WERI-Rb-1 (cell line): ENCODE results near the gene IL4R.

Experiments
- DNase-seq: peaks from one replicate; pipeline ENCODE4 v3.0.0-alpha.2; 2020
- H3K27ac ChIP-seq: fragments of 250-450 bp; sonication (Bioruptor Pico); 2 replicates; pipeline ENCODE4 v1.5.1; 2020; ENCODE audit warnings: mild to moderate bottlenecking, moderate library complexity
- H3K27me3 ChIP-seq: fragments of 250-450 bp; sonication (Bioruptor Pico); 2 replicates; pipeline ENCODE4 v1.5.1; 2021; ENCODE audit warnings: mild to moderate bottlenecking, low read depth, moderate library complexity; ENCODE audit not compliant: insufficient read depth, severe bottlenecking
- H3K36me3 ChIP-seq: fragments of 250-450 bp; sonication (Bioruptor Pico); 2 replicates; pipeline ENCODE4 v1.5.1; 2020; ENCODE audit warnings: mild to moderate bottlenecking, moderate library complexity
- H3K4me3 ChIP-seq: 2 replicates; pipeline ENCODE4 v1.5.1; 2011; ENCODE audit warnings: low read depth, mild to moderate bottlenecking, control low read depth, low read length
- H3K9me3 ChIP-seq: fragments of 250-450 bp; sonication (Bioruptor Pico); 2 replicates; pipeline ENCODE4 v1.5.1; 2021; ENCODE audit warnings: mild to moderate bottlenecking, moderate library complexity; ENCODE audit not compliant: severe bottlenecking
- TF ChIP-seq, protein P1 (sequence below): IDR thresholded peaks from 2 replicates; pipeline ENCODE4 v1.5.1; 2011; ENCODE audit warnings: low read depth, mild to moderate bottlenecking, control low read depth, inconsistent platforms, low read length

Gene IL4R

GRCh38 chr16:27314986-27315332 lies 1.2 kb downstream of the IL4R start:
- no peaks in the 10 kb centered on the region for H3K27me3 ChIP-seq
- no peaks in the 10 kb centered on the region for H3K9me3 ChIP-seq
- DNase-seq = no peak
- H3K4me3 ChIP-seq = no peak overlapping the region
- H3K36me3 ChIP-seq = no peaks in the 10 kb centered on the region; the same call in none of the 2 replicates
- TF ChIP-seq, protein P1, sequence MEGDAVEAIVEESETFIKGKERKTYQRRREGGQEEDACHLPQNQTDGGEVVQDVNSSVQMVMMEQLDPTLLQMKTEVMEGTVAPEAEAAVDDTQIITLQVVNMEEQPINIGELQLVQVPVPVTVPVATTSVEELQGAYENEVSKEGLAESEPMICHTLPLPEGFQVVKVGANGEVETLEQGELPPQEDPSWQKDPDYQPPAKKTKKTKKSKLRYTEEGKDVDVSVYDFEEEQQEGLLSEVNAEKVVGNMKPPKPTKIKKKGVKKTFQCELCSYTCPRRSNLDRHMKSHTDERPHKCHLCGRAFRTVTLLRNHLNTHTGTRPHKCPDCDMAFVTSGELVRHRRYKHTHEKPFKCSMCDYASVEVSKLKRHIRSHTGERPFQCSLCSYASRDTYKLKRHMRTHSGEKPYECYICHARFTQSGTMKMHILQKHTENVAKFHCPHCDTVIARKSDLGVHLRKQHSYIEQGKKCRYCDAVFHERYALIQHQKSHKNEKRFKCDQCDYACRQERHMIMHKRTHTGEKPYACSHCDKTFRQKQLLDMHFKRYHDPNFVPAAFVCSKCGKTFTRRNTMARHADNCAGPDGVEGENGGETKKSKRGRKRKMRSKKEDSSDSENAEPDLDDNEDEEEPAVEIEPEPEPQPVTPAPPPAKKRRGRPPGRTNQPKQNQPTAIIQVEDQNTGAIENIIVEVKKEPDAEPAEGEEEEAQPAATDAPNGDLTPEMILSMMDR = no peak
- no peak overlapping the region for H3K27ac ChIP-seq

DNA sequence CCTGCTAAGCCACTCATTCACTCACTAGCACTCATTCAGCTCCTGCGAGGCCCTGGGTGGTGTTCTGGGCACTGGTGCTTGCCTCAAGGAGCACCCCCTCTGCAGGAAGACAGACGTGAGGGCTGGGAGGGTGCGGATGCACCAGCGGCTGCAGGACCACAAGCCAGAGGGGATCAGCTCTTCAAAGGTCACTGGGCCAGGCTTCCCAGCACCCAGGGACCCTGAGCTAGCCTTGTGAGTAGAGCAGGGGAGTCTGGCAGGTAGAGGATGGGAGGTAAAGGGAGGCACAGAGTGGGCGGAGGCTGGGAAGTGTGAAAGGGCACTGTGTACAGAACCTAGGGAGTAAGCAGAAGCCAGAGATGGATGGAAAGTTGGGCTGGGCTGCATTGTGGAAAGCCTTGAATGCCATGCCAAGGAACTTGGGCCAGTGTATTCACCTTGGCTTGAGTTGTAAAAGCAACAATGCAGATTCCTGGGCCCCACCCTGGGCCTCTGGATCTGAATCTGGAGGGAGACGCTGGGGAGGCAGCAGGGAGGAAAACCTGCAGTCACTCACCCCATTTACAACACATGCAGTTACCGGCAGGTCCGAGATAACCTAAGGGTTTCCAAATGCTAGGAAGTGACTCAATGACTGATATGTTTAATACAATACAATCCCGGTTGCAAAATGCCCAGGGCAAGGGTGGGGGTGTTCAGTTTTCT lies 1.7 kb downstream of the IL4R start:
- Histone ChIP-seq H3K4me3 (no peak overlapping the region), H3K27ac (no peak overlapping the region)
- DNase-seq = no peak

DNA sequence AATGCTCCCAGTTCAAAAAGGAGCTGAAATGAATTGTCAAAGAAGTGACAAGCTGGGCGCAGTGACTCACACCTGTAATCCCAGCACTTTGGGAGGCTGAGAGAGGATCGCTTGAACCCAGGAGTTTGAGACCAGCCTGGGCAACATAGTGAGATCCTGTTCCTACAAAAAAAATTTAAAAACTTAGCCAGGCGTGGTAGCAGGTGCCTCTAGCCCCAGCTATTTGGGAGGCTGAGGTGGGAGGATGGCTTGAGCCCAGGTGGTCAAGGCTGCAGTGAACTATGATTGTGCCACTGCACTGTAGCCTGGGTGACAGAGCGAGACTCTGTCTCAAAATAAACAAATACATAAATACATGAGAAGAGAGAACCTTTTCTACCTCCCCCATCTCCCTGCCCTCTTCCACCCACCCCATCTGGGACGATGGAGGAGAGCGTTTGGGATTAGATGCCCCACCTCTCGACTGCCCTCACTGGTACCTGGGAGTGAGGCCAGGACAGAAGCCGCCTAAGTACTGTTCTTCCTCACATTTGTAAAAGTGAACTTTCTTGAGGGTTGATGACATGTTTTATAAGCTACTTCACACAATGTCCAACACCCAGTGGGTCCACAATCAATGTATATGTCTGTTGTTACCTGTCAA lies 2.4 kb downstream of the IL4R start:
- no peak overlapping the region for H3K4me3 ChIP-seq
- no peaks in the 10 kb centered on the region for H3K27me3 ChIP-seq
- no peak overlapping the region for H3K27ac ChIP-seq
- H3K9me3 ChIP-seq = no peaks in the 10 kb centered on the region
- TF ChIP-seq, protein P1 = no peak
- DNase-seq = no peak
- H3K36me3 ChIP-seq = no peaks in the 10 kb centered on the region; the same call in none of the 2 replicates

More for the DNA sequence above, 1.7 kb downstream of the IL4R start:
- no peaks in the 10 kb centered on the region for H3K27me3 ChIP-seq
- TF ChIP-seq, protein P1 = no peak
- H3K36me3 ChIP-seq = no peaks in the 10 kb centered on the region; the same call in none of the 2 replicates
- no peaks in the 10 kb centered on the region for H3K9me3 ChIP-seq

GRCh38 chr16:27317320-27317719 lies 3.5 kb downstream of the IL4R start:
- H3K9me3 ChIP-seq = no peaks in the 10 kb centered on the region
- H3K27ac ChIP-seq = no peak overlapping the region
- no peak overlapping the region for H3K4me3 ChIP-seq
- H3K27me3 ChIP-seq = no peaks in the 10 kb centered on the region
- H3K36me3 ChIP-seq = no peaks in the 10 kb centered on the region; the same call in none of the 2 replicates
- TF ChIP-seq, protein P1 = no peak
- no peak for DNase-seq

DNA sequence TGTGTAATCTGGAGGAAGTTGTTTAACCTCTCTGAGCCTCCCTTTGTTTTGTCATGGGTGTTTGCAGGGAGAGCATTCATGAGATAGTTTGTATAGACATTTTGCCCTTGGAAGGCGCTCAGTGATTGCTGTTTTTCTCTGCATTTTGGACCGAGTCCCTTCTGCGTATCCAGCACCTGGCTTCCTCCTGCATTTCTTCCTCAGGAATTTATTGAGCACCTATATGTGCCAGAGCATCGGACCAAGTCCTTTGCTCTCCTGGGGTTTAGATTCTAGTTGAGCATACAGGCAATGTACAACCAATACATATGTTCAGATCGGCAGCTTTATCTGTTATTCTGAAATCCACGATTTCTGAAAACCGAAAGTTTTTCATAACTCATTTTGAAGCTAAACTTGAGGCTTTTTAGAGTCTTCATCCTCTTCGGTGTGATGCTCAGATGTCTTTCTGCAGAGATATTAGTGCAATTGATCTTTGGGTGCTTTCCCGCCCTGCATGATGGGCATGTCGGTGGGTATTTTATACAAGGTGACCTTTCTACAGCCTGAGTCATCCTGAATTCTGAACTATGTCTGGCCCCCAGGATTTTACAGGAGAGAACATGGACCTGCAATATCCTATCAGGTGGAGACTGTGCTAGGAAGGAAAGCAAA lies 4.1 kb downstream of the IL4R start:
- H3K27ac ChIP-seq = no peak overlapping the region
- no peak for DNase-seq
- no peaks in the 10 kb centered on the region for H3K27me3 ChIP-seq
- H3K4me3 ChIP-seq = no peak overlapping the region
- TF ChIP-seq, protein P1 = no peak
- H3K36me3 ChIP-seq = no peaks in the 10 kb centered on the region; the same call in none of the 2 replicates
- no peaks in the 10 kb centered on the region for H3K9me3 ChIP-seq
